Measurements from ENCODE around the gene CCDC201.

DNA sequence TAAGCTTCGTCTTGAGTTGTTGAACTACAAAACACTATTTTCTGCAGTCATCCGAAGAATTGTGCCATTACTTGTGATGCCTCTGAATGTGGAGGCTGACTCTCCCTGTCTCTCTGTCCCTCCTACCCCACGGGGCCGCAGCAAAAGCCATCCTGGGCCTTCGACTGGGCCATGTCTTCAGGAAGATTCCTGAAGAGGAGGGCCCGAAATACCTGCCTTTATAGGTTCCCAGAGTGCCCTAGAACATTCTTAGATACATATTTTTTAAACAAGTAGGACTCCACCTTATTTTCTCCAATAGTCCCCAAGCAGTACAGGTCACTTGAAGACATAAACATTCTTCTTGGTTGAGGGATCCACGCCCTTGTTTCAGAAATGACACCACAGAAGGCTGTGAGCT is 40.1 kb upstream of the CCDC201 start:
- TF ChIP-seq, protein P1, sequence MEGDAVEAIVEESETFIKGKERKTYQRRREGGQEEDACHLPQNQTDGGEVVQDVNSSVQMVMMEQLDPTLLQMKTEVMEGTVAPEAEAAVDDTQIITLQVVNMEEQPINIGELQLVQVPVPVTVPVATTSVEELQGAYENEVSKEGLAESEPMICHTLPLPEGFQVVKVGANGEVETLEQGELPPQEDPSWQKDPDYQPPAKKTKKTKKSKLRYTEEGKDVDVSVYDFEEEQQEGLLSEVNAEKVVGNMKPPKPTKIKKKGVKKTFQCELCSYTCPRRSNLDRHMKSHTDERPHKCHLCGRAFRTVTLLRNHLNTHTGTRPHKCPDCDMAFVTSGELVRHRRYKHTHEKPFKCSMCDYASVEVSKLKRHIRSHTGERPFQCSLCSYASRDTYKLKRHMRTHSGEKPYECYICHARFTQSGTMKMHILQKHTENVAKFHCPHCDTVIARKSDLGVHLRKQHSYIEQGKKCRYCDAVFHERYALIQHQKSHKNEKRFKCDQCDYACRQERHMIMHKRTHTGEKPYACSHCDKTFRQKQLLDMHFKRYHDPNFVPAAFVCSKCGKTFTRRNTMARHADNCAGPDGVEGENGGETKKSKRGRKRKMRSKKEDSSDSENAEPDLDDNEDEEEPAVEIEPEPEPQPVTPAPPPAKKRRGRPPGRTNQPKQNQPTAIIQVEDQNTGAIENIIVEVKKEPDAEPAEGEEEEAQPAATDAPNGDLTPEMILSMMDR (IDR thresholded peaks at IDR 0.05; ENCODE audit: low read depth, low read length, poor library complexity, severe bottlenecking), result no peak
- TF ChIP-seq EZH2phosphoT487 (IDR thresholded peaks at IDR 0.05; ENCODE audit: borderline replicate concordance, low read length), result no peak

All from DOHH2 (cell line).